H1 (cell line): ENCODE data around the gene CD47. TPM values are rescaled to one million over a fixed set of nuclear protein-coding genes. Genes with fewer than 3 reads are reported as not detected.

Experiments
- BRCA1 ChIP-seq: IDR thresholded peaks from 2 replicates; pipeline ENCODE4 v1.6.1; 2012; ENCODE audit warnings: low read depth, low read length, improper control_type of control experiment
- CEBPB ChIP-seq: IDR thresholded peaks from 2 replicates; pipeline ENCODE4 v1.6.1; 2012; ENCODE audit warnings: low read depth, low read length
- EP300 ChIP-seq, 2 experiments: IDR thresholded peaks; 1 replicate in 1 of 2; 2 replicates in 1 of 2; pipeline ENCODE4 v1.6.1; 2011 to 2012; ENCODE audit warnings: low read depth in 2 of 2, low read length in 2 of 2, mild to moderate bottlenecking in 2 of 2, borderline replicate concordance in 1 of 2, inconsistent platforms in 1 of 2, moderate library complexity in 1 of 2
- NRF1 ChIP-seq: IDR thresholded peaks from 2 replicates; pipeline ENCODE4 v1.6.1; 2011; ENCODE audit warnings: mild to moderate bottlenecking, low read depth, low read length, improper control_type of control experiment
- RFX5 ChIP-seq: IDR thresholded peaks from 2 replicates; pipeline ENCODE4 v1.6.1; 2011; ENCODE audit warnings: low read depth, low read length, improper control_type of control experiment, borderline replicate concordance
- SIX5 ChIP-seq: IDR thresholded peaks from 2 replicates; pipeline ENCODE4 v1.6.1; 2011; ENCODE audit warnings: mild to moderate bottlenecking, low read depth, low read length
- SP2 ChIP-seq: IDR thresholded peaks from 2 replicates; pipeline ENCODE4 v1.6.1; 2012; ENCODE audit warnings: mild to moderate bottlenecking, low read length, inconsistent platforms
- SP4 ChIP-seq: IDR thresholded peaks from 2 replicates; pipeline ENCODE4 v1.6.1; 2012; ENCODE audit warnings: low read length, inconsistent platforms
- polyA plus RNA-seq, 7 experiments: library from polyadenylated mRNA; depleted of rRNA in 3 of 7; stranded (reverse) in 5 of 7; unstranded in 2 of 7; fragments of >200 nt in 5 of 7; fragments of 200-250 nt in 2 of 7; gene quantifications; 1 replicate in 5 of 7; 2 replicates in 1 of 7; 4 replicates in 1 of 7; pipeline versions ENCODE4 v1.2.1 to v1.2.3, GENCODE V29; 2011 to 2013; ENCODE audit warnings: missing spikeins in 2 of 7, mixed read lengths in 2 of 7
- total RNA-seq: library from RNA; stranded (reverse); fragmentation: NEBNext Ultra II Directional; extraction: Animal tissue kit (Norgen Biotek cat#: 25700); gene quantifications from 2 replicates; pipeline ENCODE4 v1.2.1, GENCODE V29; 2021
- TF ChIP-seq, protein P1 (sequence below): fragments of 300-600 bp; sonication (generic); IDR thresholded peaks from 2 replicates; pipeline ENCODE4 v1.7.1; 2012; ENCODE audit warnings: low read length, moderate library complexity, mild to moderate bottlenecking, inconsistent platforms; ENCODE audit not compliant: insufficient replicate concordance
- TF ChIP-seq, protein P2 (sequence below): IDR thresholded peaks from 2 replicates; pipeline ENCODE4 v1.6.1; 2012; ENCODE audit warnings: inconsistent platforms

CD47 gene
- total and polyA plus RNA-seq, 2 of the 8 experiments (the other 6 are each of a cell fraction or from before 2014, with no cell fraction given) = 14.4 to 19.3 TPM

DNA sequence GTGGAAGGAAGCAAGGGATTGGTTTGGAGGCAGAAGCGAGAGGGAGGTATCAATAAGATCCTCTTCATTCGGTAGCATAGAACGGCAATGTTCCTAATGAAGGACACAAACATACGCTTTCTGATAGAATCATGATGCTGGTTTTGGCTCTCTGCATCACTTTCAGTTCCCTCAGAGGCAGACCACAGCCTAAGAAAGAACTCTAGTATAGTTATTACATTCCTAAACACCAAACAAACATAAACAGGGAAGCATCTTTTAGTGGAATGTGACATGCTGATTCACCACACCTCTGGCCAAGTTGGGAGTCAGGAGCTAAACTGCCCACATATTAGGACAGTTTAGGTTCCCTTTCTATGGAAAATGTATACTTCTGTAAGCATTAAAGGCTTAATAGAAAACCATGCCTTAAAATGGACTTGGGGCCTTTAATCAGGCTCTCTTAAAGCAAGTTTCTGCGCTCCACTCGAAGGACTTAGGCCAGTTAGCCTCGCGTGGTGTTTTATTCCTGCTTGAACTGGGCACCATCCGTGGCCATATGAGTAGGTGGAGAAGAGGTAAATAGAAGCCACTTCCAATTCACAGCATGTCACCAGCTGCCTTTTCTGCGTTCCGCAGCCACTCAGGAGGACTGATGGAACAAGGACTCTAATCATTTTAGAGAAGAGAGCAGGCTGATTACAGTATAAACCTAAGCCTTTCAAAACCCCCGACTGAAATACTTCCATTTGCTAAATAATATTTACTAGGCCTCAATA lies 53.7 kb downstream of the CD47 start (continued):
- TF ChIP-seq, protein P1, sequence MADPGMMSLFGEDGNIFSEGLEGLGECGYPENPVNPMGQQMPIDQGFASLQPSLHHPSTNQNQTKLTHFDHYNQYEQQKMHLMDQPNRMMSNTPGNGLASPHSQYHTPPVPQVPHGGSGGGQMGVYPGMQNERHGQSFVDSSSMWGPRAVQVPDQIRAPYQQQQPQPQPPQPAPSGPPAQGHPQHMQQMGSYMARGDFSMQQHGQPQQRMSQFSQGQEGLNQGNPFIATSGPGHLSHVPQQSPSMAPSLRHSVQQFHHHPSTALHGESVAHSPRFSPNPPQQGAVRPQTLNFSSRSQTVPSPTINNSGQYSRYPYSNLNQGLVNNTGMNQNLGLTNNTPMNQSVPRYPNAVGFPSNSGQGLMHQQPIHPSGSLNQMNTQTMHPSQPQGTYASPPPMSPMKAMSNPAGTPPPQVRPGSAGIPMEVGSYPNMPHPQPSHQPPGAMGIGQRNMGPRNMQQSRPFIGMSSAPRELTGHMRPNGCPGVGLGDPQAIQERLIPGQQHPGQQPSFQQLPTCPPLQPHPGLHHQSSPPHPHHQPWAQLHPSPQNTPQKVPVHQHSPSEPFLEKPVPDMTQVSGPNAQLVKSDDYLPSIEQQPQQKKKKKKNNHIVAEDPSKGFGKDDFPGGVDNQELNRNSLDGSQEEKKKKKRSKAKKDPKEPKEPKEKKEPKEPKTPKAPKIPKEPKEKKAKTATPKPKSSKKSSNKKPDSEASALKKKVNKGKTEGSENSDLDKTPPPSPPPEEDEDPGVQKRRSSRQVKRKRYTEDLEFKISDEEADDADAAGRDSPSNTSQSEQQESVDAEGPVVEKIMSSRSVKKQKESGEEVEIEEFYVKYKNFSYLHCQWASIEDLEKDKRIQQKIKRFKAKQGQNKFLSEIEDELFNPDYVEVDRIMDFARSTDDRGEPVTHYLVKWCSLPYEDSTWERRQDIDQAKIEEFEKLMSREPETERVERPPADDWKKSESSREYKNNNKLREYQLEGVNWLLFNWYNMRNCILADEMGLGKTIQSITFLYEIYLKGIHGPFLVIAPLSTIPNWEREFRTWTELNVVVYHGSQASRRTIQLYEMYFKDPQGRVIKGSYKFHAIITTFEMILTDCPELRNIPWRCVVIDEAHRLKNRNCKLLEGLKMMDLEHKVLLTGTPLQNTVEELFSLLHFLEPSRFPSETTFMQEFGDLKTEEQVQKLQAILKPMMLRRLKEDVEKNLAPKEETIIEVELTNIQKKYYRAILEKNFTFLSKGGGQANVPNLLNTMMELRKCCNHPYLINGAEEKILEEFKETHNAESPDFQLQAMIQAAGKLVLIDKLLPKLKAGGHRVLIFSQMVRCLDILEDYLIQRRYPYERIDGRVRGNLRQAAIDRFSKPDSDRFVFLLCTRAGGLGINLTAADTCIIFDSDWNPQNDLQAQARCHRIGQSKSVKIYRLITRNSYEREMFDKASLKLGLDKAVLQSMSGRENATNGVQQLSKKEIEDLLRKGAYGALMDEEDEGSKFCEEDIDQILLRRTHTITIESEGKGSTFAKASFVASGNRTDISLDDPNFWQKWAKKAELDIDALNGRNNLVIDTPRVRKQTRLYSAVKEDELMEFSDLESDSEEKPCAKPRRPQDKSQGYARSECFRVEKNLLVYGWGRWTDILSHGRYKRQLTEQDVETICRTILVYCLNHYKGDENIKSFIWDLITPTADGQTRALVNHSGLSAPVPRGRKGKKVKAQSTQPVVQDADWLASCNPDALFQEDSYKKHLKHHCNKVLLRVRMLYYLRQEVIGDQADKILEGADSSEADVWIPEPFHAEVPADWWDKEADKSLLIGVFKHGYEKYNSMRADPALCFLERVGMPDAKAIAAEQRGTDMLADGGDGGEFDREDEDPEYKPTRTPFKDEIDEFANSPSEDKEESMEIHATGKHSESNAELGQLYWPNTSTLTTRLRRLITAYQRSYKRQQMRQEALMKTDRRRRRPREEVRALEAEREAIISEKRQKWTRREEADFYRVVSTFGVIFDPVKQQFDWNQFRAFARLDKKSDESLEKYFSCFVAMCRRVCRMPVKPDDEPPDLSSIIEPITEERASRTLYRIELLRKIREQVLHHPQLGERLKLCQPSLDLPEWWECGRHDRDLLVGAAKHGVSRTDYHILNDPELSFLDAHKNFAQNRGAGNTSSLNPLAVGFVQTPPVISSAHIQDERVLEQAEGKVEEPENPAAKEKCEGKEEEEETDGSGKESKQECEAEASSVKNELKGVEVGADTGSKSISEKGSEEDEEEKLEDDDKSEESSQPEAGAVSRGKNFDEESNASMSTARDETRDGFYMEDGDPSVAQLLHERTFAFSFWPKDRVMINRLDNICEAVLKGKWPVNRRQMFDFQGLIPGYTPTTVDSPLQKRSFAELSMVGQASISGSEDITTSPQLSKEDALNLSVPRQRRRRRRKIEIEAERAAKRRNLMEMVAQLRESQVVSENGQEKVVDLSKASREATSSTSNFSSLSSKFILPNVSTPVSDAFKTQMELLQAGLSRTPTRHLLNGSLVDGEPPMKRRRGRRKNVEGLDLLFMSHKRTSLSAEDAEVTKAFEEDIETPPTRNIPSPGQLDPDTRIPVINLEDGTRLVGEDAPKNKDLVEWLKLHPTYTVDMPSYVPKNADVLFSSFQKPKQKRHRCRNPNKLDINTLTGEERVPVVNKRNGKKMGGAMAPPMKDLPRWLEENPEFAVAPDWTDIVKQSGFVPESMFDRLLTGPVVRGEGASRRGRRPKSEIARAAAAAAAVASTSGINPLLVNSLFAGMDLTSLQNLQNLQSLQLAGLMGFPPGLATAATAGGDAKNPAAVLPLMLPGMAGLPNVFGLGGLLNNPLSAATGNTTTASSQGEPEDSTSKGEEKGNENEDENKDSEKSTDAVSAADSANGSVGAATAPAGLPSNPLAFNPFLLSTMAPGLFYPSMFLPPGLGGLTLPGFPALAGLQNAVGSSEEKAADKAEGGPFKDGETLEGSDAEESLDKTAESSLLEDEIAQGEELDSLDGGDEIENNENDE = no peak
- TF ChIP-seq BRCA1 (no peak), RFX5 (no peak), CEBPB (no peak), SP4 (no peak), NRF1 (no peak), EP300 (IDR thresholded peaks at IDR 0.05; ENCODE audit: borderline replicate concordance in 1 of 2, low read depth in 2 of 2, low read length in 2 of 2) (no peak), SIX5 (no peak), SP2 (no peak)
- TF ChIP-seq, protein P2, sequence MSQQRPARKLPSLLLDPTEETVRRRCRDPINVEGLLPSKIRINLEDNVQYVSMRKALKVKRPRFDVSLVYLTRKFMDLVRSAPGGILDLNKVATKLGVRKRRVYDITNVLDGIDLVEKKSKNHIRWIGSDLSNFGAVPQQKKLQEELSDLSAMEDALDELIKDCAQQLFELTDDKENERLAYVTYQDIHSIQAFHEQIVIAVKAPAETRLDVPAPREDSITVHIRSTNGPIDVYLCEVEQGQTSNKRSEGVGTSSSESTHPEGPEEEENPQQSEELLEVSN = no peak
